Sciatic nerve (tissue), 2 donors: ENCODE measurements around the gene ZNF10. TPM values are rescaled to one million over a fixed set of nuclear protein-coding genes. Genes with fewer than 3 reads are reported as not detected.

ENCODE experiments used
- ATAC-seq: fragments of 200-7000 bp; cut with Tn5 transposase; one replicate; pipeline ENCODE4 v1.9.1; 2020; ENCODE audit warnings: mild to moderate bottlenecking, moderate library complexity
- DNase-seq: peaks from one replicate; pipeline ENCODE4 v3.0.0-alpha.2; 2020; ENCODE audit warnings: low spot score
- intact Hi-C: fragments of 100-400 bp; cut with DNase I; formaldehyde crosslinking; loops from one replicate; pipeline ENCODE4 v1.14.2; 2022
- total RNA-seq: library from RNA; stranded (reverse); fragmentation: NEBNext Ultra II Directional; extraction: Animal tissue kit (Norgen Biotek cat#: 25700); gene quantifications from one replicate; pipeline ENCODE4 v1.2.1, GENCODE V29; 2021
- donor health status: DM: no; HTN: no; CAD: no.
- donor health status: DM: no; HTN: no; CAD: no.

Gene ZNF10
- total RNA-seq: 15.1 TPM

- peak; percentile 99 for ATAC-seq
- intact Hi-C loops: no loop called here
- peak; percentile 98 for DNase-seq
Observed at GRCh38 chr12:133130038-133130807, at the start of gene ZNF10, which contains the start of gene ZNF891. Gene ZNF10 (plus strand): TSS chr12:133130627. CDS start chr12:133144493, 13,866 bp downstream. Gene ZNF891 (minus strand): TSS chr12:133130274. CDS start chr12:133121918, 8,356 bp downstream.

- ATAC-seq: no peak
- intact Hi-C loops: no loop called here
- DNase-seq: no peak
Observed at GRCh38 chr12:133081159-133081780, 49.2 kb upstream of the ZNF10 start.

- DNase-seq (no peak), ATAC-seq (no peak)
- intact Hi-C loops: no loop called here
Observed at GRCh38 chr12:133083345-133083744, 47.1 kb upstream of the ZNF10 start.

GRCh38 chr12:133105620-133106019 lies 24.8 kb upstream of the ZNF10 start:
- no peak for ATAC-seq
- intact Hi-C loops: no loop called here
- no peak for DNase-seq

GRCh38 chr12:133106253-133106652 lies 24.2 kb upstream of the ZNF10 start:
- no peak for ATAC-seq
- intact Hi-C loops: no loop called here
- DNase-seq: no peak

GRCh38 chr12:133107121-133107520 lies 23.3 kb upstream of the ZNF10 start:
- no peak for ATAC-seq
- intact Hi-C loops: no loop called here
- no peak for DNase-seq

- ATAC-seq: no peak
- intact Hi-C loops: no loop called here
- no peak for DNase-seq
Observed at GRCh38 chr12:133108150-133108549, 22.3 kb upstream of the ZNF10 start.

- DNase-seq (no peak), ATAC-seq (no peak)
- intact Hi-C loops: no loop called here
Observed at GRCh38 chr12:133120385-133121191, 9.8 kb upstream of the ZNF10 start.

GRCh38 chr12:133124674-133125073 lies 5.8 kb upstream of the ZNF10 start:
- intact Hi-C loops: no loop called here
- no peak for ATAC-seq

GRCh38 chr12:133129368-133130037 lies 924 bp upstream of the ZNF10 start:
- intact Hi-C loops: no loop called here
- ATAC-seq (no peak), DNase-seq (peak; percentile 60)

More at GRCh38 chr12:133124674-133125073, 5.8 kb upstream of the ZNF10 start:
- no peak for DNase-seq

- DNase-seq: peak; percentile 69
- intact Hi-C loops: no loop called here
- ATAC-seq: peak; percentile 40
Observed at GRCh38 chr12:133130808-133131128, 341 bp downstream of the ZNF10 start.

- intact Hi-C loops: no loop called here
- DNase-seq (no peak), ATAC-seq (no peak)
Observed at GRCh38 chr12:133135747-133136146, 5.3 kb downstream of the ZNF10 start.

GRCh38 chr12:133145981-133146380 lies 15.6 kb downstream of the ZNF10 start:
- no peak for ATAC-seq
- intact Hi-C loops: no loop called here
- no peak for DNase-seq

GRCh38 chr12:133156125-133156690 lies 25.8 kb downstream of the ZNF10 start:
- intact Hi-C loops: no loop called here
- ATAC-seq (no peak), DNase-seq (no peak)

GRCh38 chr12:133165776-133166175 lies 35.3 kb downstream of the ZNF10 start:
- ATAC-seq (no peak), DNase-seq (no peak)
- intact Hi-C loops: no loop called here

- DNase-seq (no peak), ATAC-seq (no peak)
- intact Hi-C loops: no loop called here
Observed at GRCh38 chr12:133172491-133172890, 42.1 kb downstream of the ZNF10 start.

- intact Hi-C loops: no loop called here
- DNase-seq (no peak), ATAC-seq (no peak)
Observed at GRCh38 chr12:133174901-133175300, 44.5 kb downstream of the ZNF10 start.

GRCh38 chr12:133180669-133181068 lies 50.2 kb downstream of the ZNF10 start:
- intact Hi-C loops: no loop called here
- ATAC-seq (no peak), DNase-seq (no peak)
